GM12892 (cell line): ENCODE data around the gene OVOL3.

Experiments
- POLR2A ChIP-seq: IDR thresholded peaks from 2 replicates; pipeline ENCODE4 v1.6.1; 2011; ENCODE audit warnings: low read depth, low read length, control low read depth
- POLR2AphosphoS5 ChIP-seq: IDR thresholded peaks from 2 replicates; pipeline ENCODE4 v1.6.1; 2011; ENCODE audit warnings: low read depth, low read length, control low read depth

- TF ChIP-seq POLR2A (no peak), POLR2AphosphoS5 (no peak)
Observed at GRCh38 chr19:36136964-36137686, 26.2 kb downstream of the OVOL3 start.
